Caki2 (cell line): ENCODE results near the gene YBX3. TPM values are rescaled to one million over a fixed set of nuclear protein-coding genes. Genes with fewer than 3 reads are reported as not detected.
A peak's percentile ranks its signal among the peaks of the same experiment; 100 is the strongest.

Experiments used
- DNase-seq: peaks from one replicate; pipeline ENCODE4 v3.0.0-alpha.2; 2015; ENCODE audit warnings: low read depth
- in situ Hi-C: cut with HindIII; loops from 2 replicates; pipeline ENCODE4 v1.10.0; 2016; ENCODE audit warnings: low sequenced_read_pairs, low pct_unique_long_range_greater_than_20kb, mixed read lengths
- total RNA-seq: library from RNA; depleted of rRNA; stranded (reverse); fragments of >200 nt; shearing (Covaris generic); gene quantifications from 2 replicates; pipeline ENCODE4 v1.2.3, GENCODE V29; 2014; ENCODE audit warnings: low replicate concordance; rRNA removed

The YBX3 gene
- total RNA-seq, 1 experiment from 2014 or later, result 280 TPM

DNA sequence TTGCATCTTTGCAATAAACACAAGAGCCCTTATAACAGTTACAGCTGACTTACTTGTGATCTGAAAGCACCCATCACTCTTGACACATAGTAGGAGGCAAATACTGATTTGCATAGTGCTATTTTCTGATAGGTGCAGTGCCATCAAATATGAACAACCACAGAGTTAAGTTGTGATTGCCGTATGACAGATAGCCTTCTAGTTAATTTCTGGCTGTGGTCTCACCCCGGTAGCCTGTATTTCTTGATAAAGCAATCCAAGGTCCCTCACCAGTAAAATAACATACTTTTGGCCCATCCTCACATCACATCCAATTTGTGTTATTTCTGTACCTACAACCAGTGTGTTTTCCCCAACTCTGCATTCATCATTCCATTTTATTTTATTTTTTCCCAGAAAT, 26.0 kb downstream of the YBX3 start:
- in situ Hi-C loops, result no loop called here
- no peak for DNase-seq

DNA sequence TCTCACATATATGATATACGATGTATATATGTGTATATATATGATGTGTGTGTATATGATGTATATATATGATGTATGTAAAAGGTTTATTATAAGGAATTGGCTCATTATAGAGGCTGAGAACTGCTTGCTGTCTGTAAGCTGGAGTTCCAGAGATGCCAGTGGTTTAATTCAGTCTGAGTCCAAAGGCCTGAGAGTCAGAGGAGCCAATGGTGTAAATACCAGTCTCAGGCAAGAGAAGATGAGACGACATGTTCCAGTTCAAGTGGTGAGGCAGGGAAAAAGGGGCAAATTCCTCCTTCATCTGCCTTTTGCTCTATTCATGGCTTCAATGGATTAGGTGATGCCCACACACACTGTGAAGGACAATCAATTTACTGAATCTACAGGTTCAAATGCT, 32.2 kb downstream of the YBX3 start:
- no peak for DNase-seq
- in situ Hi-C loops, result no loop called here

DNA sequence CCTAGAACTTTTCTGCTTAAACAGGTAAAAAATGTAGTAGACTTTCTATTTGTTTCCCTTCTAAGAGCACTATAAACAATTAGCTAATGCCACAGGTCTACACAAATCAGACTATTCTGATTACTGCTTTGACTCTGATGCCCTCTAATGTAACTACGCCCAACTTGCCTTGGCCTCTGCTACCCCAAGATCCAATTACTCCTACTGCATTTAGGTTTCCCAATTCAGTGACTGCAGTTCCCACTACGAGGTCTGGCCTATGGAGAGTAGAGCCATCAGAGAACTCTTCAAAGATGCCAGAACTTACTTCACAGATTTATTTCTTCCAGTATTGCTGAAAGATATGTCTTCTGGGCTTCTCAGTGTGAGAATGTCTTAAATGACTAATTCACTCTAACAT, 34.0 kb downstream of the YBX3 start:
- DNase-seq, result no peak
- in situ Hi-C loops, result no loop called here

DNA sequence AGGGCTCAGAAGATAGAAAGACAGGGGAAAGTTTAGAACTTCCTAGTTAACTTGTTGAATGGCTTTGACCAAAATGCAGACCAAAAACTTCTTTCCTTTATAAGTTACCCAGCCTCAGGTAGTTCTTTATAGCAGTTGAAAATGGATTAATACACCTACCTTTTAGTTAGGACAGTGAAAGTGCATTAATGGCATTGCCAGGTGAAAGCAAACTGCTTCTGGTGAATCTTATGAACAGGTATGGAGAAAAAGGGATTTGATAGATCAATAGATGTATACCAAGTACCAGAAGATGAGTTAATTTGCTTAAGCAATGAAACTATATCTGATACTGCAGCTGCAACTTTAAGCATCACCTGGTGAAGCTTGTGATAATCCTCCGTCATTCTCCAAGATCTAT, 35.1 kb downstream of the YBX3 start:
- no peak for DNase-seq
- in situ Hi-C loops, result no loop called here

DNA sequence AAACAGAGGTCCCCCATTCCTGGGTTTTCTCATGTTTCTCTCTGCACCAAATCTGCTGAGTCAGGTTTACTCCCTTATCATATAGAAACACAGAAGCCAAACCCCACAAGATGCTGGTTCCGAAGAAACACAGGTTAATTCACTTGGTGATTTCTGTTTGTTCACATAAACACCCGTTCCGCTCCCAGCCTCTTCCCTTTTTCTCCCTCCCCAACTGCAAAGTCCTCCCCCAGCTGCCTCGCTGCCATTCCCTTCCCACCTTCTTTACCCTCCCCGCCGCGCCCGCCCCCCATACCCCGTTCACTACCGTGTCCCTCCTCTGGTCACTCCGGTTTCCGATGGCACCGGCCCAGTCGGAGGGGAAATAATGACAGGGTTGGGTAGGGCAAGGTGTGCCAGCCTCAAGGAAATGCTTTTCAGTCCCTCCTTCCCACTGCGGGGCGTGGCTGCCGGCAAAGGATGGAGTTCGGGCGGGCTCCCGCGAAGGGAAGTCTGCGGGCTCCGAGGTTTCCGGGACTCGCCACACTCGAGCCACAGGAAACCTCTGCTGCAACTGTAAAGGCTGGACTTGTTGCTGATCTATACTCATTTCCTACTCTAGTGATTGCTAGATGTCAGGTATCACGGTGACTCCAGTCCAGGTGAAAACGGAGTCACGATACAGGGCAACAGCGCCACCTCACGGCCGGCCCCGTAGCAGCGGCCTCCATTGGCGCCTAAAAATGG, 49.3 kb downstream of the YBX3 start, which contains the start of gene STYK1:
STYK1 (minus strand) TSS at position 394 of the 726 bp plus-strand sequence. CDS start 39,434 bp downstream, outside the sequence.
- in situ Hi-C loops, result no loop called here
- DNase-seq, result peak; percentile 81

GRCh38 chr12:10672231-10672868, 50.8 kb downstream of the YBX3 start:
- in situ Hi-C loops, result no loop called here
- no peak for DNase-seq

GRCh38 chr12:10669533-10669932, 53.6 kb downstream of the YBX3 start:
- in situ Hi-C loops, result no loop called here
- no peak for DNase-seq

- DNase-seq, result no peak
- in situ Hi-C loops, result no loop called here
Measured at GRCh38 chr12:10668526-10668925, 54.6 kb downstream of the YBX3 start.

DNA sequence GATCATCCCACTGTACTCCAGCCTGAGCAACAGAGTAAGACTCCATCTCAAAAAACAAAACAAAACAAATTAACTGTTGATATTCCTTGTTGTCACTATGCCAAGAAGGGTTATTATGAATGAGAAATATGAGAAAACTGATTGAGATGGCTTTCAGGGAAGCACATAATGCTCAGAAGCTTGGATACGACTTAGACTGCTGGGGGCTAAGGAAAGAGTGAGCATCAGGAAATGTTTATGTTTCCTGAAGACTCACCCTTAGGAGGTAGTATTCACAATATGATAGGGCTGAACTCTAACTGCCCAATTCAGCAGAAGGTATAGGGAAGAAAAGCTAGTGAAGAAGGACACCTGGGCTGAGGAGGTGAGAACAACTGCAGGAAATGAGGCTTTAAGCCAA, 55.5 kb downstream of the YBX3 start:
- in situ Hi-C loops, result no loop called here
- no peak for DNase-seq

GRCh38 chr12:10664499-10664898, 58.6 kb downstream of the YBX3 start:
- DNase-seq, result no peak
- in situ Hi-C loops, result no loop called here

DNA sequence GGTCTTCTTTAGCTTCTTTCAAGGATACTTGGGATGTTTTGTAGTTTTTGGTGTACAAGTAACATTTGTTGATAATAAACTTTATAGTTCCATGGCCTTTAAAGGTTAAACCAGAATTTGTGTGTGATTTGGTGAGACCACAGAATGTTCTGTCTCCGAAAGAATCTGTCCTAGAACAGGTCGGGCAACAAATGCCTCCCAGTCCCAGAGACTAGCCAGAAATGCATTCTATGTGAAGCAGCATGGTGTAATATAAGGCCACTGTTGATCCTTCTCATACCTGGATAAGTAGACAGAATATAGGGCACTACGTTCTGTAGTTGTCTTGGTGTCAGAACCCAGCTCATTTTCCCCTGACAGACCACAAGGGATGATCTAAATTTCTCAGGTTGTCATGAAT, 59.3 kb downstream of the YBX3 start:
- in situ Hi-C loops, result no loop called here
- DNase-seq, result no peak

GRCh38 chr12:10661338-10661737, 61.8 kb downstream of the YBX3 start:
- DNase-seq, result no peak
- in situ Hi-C loops, result no loop called here

GRCh38 chr12:10654003-10654402, 69.1 kb downstream of the YBX3 start:
- DNase-seq, result no peak
- in situ Hi-C loops, result no loop called here

GRCh38 chr12:10652192-10652591, 70.9 kb downstream of the YBX3 start:
- in situ Hi-C loops, result no loop called here
- no peak for DNase-seq

Other genes starting within 250 kb of the YBX3 start
- gene EIF2S3B, start 217.4 kb downstream of the YBX3 start, total RNA-seq, result 0.12 and 0.14 TPM in 2 replicates
- gene MAGOHB, start 109.7 kb downstream of the YBX3 start, total RNA-seq, result 64.4 and 89.6 TPM in 2 replicates
- gene STYK1, start 49.3 kb downstream of the YBX3 start, total RNA-seq, result 4.8 and 6.7 TPM in 2 replicates
- gene TAS2R7, start 79.3 kb upstream of the YBX3 start, total RNA-seq, result not detected in 2 replicates
- not detected in 2 replicates for gene TAS2R8, start 84.0 kb upstream of the YBX3 start, total RNA-seq
- gene TAS2R9, start 86.8 kb upstream of the YBX3 start, total RNA-seq, result not detected in 2 replicates
- not detected in 2 replicates for gene TAS2R10, start 103.0 kb upstream of the YBX3 start, total RNA-seq
- gene PRR4, start 126.2 kb upstream of the YBX3 start, total RNA-seq, result not detected in 2 replicates
- 0.27 and 16.2 TPM in 2 replicates for gene PRH1, start 160.9 kb upstream of the YBX3 start, total RNA-seq
- gene TAS2R13, start 186.2 kb upstream of the YBX3 start, total RNA-seq, result not detected in 2 replicates
- gene PRH2, start 205.9 kb upstream of the YBX3 start, total RNA-seq, result not detected in 2 replicates
- not detected in 2 replicates for gene TAS2R14, start 215.9 kb upstream of the YBX3 start, total RNA-seq